Measurements from ENCODE around the gene PLEKHA1. TPM values are rescaled to one million over a fixed set of nuclear protein-coding genes. Genes with fewer than 3 reads are reported as not detected.
A peak's percentile ranks its signal among the peaks of the same experiment; 100 is the strongest.

Gene PLEKHA1
- total RNA-seq, 3 donors from 2014 or later = 11.0 to 14.0 (median 12.5) TPM

GRCh38 chr10:122446668-122447423 is 72.3 kb downstream of the PLEKHA1 start:
- no peaks in the 10 kb centered on the region for H3K36me3 Mint-ChIP-seq (ENCODE audit: insufficient read depth)
- DNase-seq (no peak), ATAC-seq (no peak)
- H3K9me3 Mint-ChIP-seq = no peaks in the 10 kb centered on the region
- peaks cover 9% of the 10 kb centered on the region for H3K27me3 Mint-ChIP-seq (ENCODE audit: low read depth)
- no peak overlapping the region for H3K4me3 Mint-ChIP-seq
- no peaks in the 10 kb centered on the region for H3K4me1 Mint-ChIP-seq (ENCODE audit: low read depth)

GRCh38 chr10:122448600-122448999 is 74.1 kb downstream of the PLEKHA1 start:
- Mint-ChIP-seq H3K4me3 (no peak overlapping the region), H3K36me3 (ENCODE audit: insufficient read depth) (no peaks in the 10 kb centered on the region), H3K9me3 (no peaks in the 10 kb centered on the region), H3K27me3 (ENCODE audit: low read depth) (peaks cover 9% of the 10 kb centered on the region), H3K4me1 (ENCODE audit: low read depth) (no peaks in the 10 kb centered on the region)
- DNase-seq (no peak), ATAC-seq (no peak)

- H3K4me3 Mint-ChIP-seq = no peak overlapping the region
- DNase-seq (no peak), ATAC-seq (no peak)
- H3K4me1 Mint-ChIP-seq (ENCODE audit: low read depth) = no peaks in the 10 kb centered on the region
- H3K36me3 Mint-ChIP-seq (ENCODE audit: insufficient read depth) = no peaks in the 10 kb centered on the region
- peaks cover 9% of the 10 kb centered on the region for H3K27me3 Mint-ChIP-seq (ENCODE audit: low read depth)
- no peaks in the 10 kb centered on the region for H3K9me3 Mint-ChIP-seq
Measured at GRCh38 chr10:122449153-122449552, 74.6 kb downstream of the PLEKHA1 start.

GRCh38 chr10:122450353-122450990 is 76.0 kb downstream of the PLEKHA1 start:
- Mint-ChIP-seq H3K4me1 (ENCODE audit: low read depth) (no peaks in the 10 kb centered on the region), H3K9me3 (no peaks in the 10 kb centered on the region), H3K4me3 (no peak overlapping the region), H3K36me3 (ENCODE audit: insufficient read depth) (no peaks in the 10 kb centered on the region), H3K27me3 (ENCODE audit: low read depth) (peaks cover 11% of the 10 kb centered on the region)
- DNase-seq (no peak), ATAC-seq (no peak)

GRCh38 chr10:122454071-122454470 is 79.6 kb downstream of the PLEKHA1 start:
- Mint-ChIP-seq H3K9me3 (no peaks in the 10 kb centered on the region), H3K4me3 (no peak overlapping the region), H3K36me3 (ENCODE audit: insufficient read depth) (no peaks in the 10 kb centered on the region), H3K27me3 (ENCODE audit: low read depth) (peaks cover 29% of the 10 kb centered on the region), H3K4me1 (ENCODE audit: low read depth) (no peaks in the 10 kb centered on the region)
- ATAC-seq (no peak), DNase-seq (no peak)

GRCh38 chr10:122454603-122455080 is 80.1 kb downstream of the PLEKHA1 start, which contains the start of gene ARMS2:
TSS of gene ARMS2 (plus strand) at chr10:122454653. CDS start at chr10:122454728, 75 bp downstream.
- Mint-ChIP-seq H3K4me3 (no peak within 1 kb of the TSS), H3K4me1 (ENCODE audit: low read depth) (peaks cover 1% of the 10 kb centered on the region), H3K36me3 (ENCODE audit: insufficient read depth) (no peaks in the 10 kb centered on the region), H3K27me3 (ENCODE audit: low read depth) (peaks cover 33% of the 10 kb centered on the region), H3K9me3 (no peaks in the 10 kb centered on the region)
- no peak for DNase-seq
- no peak for ATAC-seq

GRCh38 chr10:122455376-122456079 is 81.0 kb downstream of the PLEKHA1 start:
- ATAC-seq = no peak
- H3K27me3 Mint-ChIP-seq (ENCODE audit: low read depth) = peaks cover 36% of the 10 kb centered on the region
- no peak for DNase-seq

GRCh38 chr10:122457934-122458333 is 83.4 kb downstream of the PLEKHA1 start:
- Mint-ChIP-seq H3K9me3 (no peaks in the 10 kb centered on the region), H3K4me1 (ENCODE audit: low read depth) (peaks cover 11% of the 10 kb centered on the region), H3K4me3 (no peak overlapping the region), H3K36me3 (ENCODE audit: insufficient read depth) (no peaks in the 10 kb centered on the region), H3K27me3 (ENCODE audit: low read depth) (peaks cover 43% of the 10 kb centered on the region)
- no peak for ATAC-seq
- DNase-seq = no peak

More at GRCh38 chr10:122455376-122456079, 81.0 kb downstream of the PLEKHA1 start:
- Mint-ChIP-seq H3K36me3 (ENCODE audit: insufficient read depth) (no peaks in the 10 kb centered on the region), H3K4me3 (no peak overlapping the region), H3K4me1 (ENCODE audit: low read depth) (peaks cover 2% of the 10 kb centered on the region), H3K9me3 (no peaks in the 10 kb centered on the region)

- Mint-ChIP-seq H3K9me3 (no peaks in the 10 kb centered on the region), H3K36me3 (ENCODE audit: insufficient read depth) (no peaks in the 10 kb centered on the region), H3K4me1 (ENCODE audit: low read depth) (peaks cover 13% of the 10 kb centered on the region), H3K27me3 (ENCODE audit: low read depth) (peaks cover 51% of the 10 kb centered on the region), H3K4me3 (no peak overlapping the region)
- ATAC-seq (no peak), DNase-seq (no peak)
Measured at GRCh38 chr10:122458693-122459092, 84.2 kb downstream of the PLEKHA1 start.

GRCh38 chr10:122459561-122460273 is 85.2 kb downstream of the PLEKHA1 start:
- Mint-ChIP-seq H3K27me3 (ENCODE audit: low read depth) (peaks cover 60% of the 10 kb centered on the region), H3K4me3 (peak overlapping the region; percentile 21), H3K4me1 (ENCODE audit: low read depth) (peaks cover 13% of the 10 kb centered on the region), H3K9me3 (no peaks in the 10 kb centered on the region), H3K36me3 (ENCODE audit: insufficient read depth) (no peaks in the 10 kb centered on the region)
- no peak for DNase-seq
- ATAC-seq = no peak

- Mint-ChIP-seq H3K27me3 (ENCODE audit: low read depth) (peaks cover 56% of the 10 kb centered on the region), H3K9me3 (no peaks in the 10 kb centered on the region), H3K36me3 (ENCODE audit: insufficient read depth) (no peaks in the 10 kb centered on the region), H3K4me1 (ENCODE audit: low read depth) (peaks cover 13% of the 10 kb centered on the region), H3K4me3 (peak overlapping the region; percentile 29)
- ATAC-seq = no peak
- DNase-seq = no peak
Measured at GRCh38 chr10:122460891-122461293, 86.4 kb downstream of the PLEKHA1 start.

GRCh38 chr10:122461367-122461728 is 86.8 kb downstream of the PLEKHA1 start, which contains the start of gene HTRA1:
TSS of gene HTRA1 (plus strand) at chr10:122461553. CDS start at chr10:122461653, 100 bp downstream.
- ATAC-seq = peak; percentile 23 to 25
- H3K4me1 Mint-ChIP-seq (ENCODE audit: low read depth) = peaks cover 13% of the 10 kb centered on the region
- H3K27me3 Mint-ChIP-seq (ENCODE audit: low read depth) = peaks cover 56% of the 10 kb centered on the region
- H3K4me3 Mint-ChIP-seq = peak within 1 kb of the TSS; percentile 81
- no peaks in the 10 kb centered on the region for H3K9me3 Mint-ChIP-seq
- no peaks in the 10 kb centered on the region for H3K36me3 Mint-ChIP-seq (ENCODE audit: insufficient read depth)
- DNase-seq = no peak

- DNase-seq = no peak
- H3K4me1 Mint-ChIP-seq (ENCODE audit: low read depth) = peaks cover 13% of the 10 kb centered on the region
- peak; percentile 61 to 62 for ATAC-seq
- H3K27me3 Mint-ChIP-seq (ENCODE audit: low read depth) = peaks cover 55% of the 10 kb centered on the region
- H3K9me3 Mint-ChIP-seq = no peaks in the 10 kb centered on the region
- H3K36me3 Mint-ChIP-seq (ENCODE audit: insufficient read depth) = no peaks in the 10 kb centered on the region
- H3K4me3 Mint-ChIP-seq = peak overlapping the region; percentile 81
Measured at GRCh38 chr10:122461729-122462532, 87.4 kb downstream of the PLEKHA1 start.

Measured in activated T-cell treated with anti-CD3 and anti-CD28 coated beads, Interleukin-2, amount 50 U/mL, for 4 hours (primary cell).